Suprapubic skin (tissue), 3 donors: ENCODE data around the gene SLC4A1AP.

Experiments used
- POLR2A ChIP-seq, 2 donors: fragments of 450-650 bp; IDR thresholded peaks; one replicate each; pipeline ENCODE4 v1.6.1; 2017; ENCODE audit warnings: antibody characterized with exemption in 2 of 2, mild to moderate bottlenecking in 2 of 2, moderate library complexity in 2 of 2
- TF ChIP-seq, protein P1 (sequence below), 2 donors: fragments of 200-600 bp in 1 of 2; fragments of 450-650 bp in 1 of 2; sonication (generic) in 1 of 2; IDR thresholded peaks; one replicate each; pipeline ENCODE4 v1.5.1; 2016 to 2019; ENCODE audit warnings: antibody characterized with exemption in 2 of 2, mild to moderate bottlenecking in 1 of 2, moderate library complexity in 1 of 2

- TF ChIP-seq POLR2A (IDR thresholded peaks at IDR 0.05): no peak
- TF ChIP-seq, protein P1, sequence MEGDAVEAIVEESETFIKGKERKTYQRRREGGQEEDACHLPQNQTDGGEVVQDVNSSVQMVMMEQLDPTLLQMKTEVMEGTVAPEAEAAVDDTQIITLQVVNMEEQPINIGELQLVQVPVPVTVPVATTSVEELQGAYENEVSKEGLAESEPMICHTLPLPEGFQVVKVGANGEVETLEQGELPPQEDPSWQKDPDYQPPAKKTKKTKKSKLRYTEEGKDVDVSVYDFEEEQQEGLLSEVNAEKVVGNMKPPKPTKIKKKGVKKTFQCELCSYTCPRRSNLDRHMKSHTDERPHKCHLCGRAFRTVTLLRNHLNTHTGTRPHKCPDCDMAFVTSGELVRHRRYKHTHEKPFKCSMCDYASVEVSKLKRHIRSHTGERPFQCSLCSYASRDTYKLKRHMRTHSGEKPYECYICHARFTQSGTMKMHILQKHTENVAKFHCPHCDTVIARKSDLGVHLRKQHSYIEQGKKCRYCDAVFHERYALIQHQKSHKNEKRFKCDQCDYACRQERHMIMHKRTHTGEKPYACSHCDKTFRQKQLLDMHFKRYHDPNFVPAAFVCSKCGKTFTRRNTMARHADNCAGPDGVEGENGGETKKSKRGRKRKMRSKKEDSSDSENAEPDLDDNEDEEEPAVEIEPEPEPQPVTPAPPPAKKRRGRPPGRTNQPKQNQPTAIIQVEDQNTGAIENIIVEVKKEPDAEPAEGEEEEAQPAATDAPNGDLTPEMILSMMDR (IDR thresholded peaks at IDR 0.05): no peak
These were observed 57.6 kb downstream of the SLC4A1AP start for GRCh38 chr2:27721335-27721734.
